ENCODE measurements around the gene MAPK4.

- TF ChIP-seq CTCF (conservative IDR thresholded peaks at IDR 0.05; ENCODE audit: low read length) (no peak), EZH2phosphoT487 (IDR thresholded peaks at IDR 0.05; ENCODE audit: borderline replicate concordance) (no peak)
Measured at GRCh38 chr18:50578030-50578429, 18.1 kb downstream of the MAPK4 start.
